Measurements from ENCODE around the gene CEBPZOS. TPM values are rescaled to one million over a fixed set of nuclear protein-coding genes. Genes with fewer than 3 reads are reported as not detected.

CEBPZOS gene
- total and polyA plus RNA-seq, 9 of the 15 experiments (the other 6 are each of a cell fraction or from before 2014, with no cell fraction given) = 21.7 to 64.8 (median 46.7) TPM

- ATAC-seq = peak; percentile 66
- H3K9ac ChIP-seq (ENCODE audit: insufficient read depth in 1 of 2, low read depth in 2 of 2, low read length in 2 of 2) = no peak overlapping the region
- no TSS peak for BruUV-seq (replicated peaks)
- H2AFZ ChIP-seq (ENCODE audit: low read depth, low read length) = no peak overlapping the region
- intact Hi-C loops (cut with micrococcal nuclease) (no loop called here), in situ Hi-C loops (cut with MboI) (loop anchor here (10.0 kb wide), 1 partner anchor 725 kb away; no protein-coding TSS in a partner anchor)
- H3K9me1 ChIP-seq (ENCODE audit: control insufficient read depth, insufficient read depth, low read length) = no peaks in the 10 kb centered on the region
- H3K36me3 ChIP-seq (ENCODE audit: control insufficient read depth, insufficient read depth, low read length) = peaks cover 26% of the 10 kb centered on the region; the same call in 2 of the 3 replicates
- POLR2A ChIA-PET = no interaction called here
- no peaks in the 10 kb centered on the region for H3K9me3 ChIP-seq (replicated peaks; ENCODE audit: control insufficient read depth, insufficient read depth, low read depth, low read length)
- CTCF ChIA-PET (ENCODE audit: low intra/inter-chr PET ratio) = no interaction called here
- WGBS (ENCODE audit: insufficient coverage, low coverage, missing lambda C conversion rate) = 12% methylated on average over 6 of the region's 6 CpGs
- H3K79me2 ChIP-seq (ENCODE audit: control insufficient read depth, insufficient read depth, low read length) = peaks cover 12% of the 10 kb centered on the region
- no peak overlapping the region for H3K4me3 ChIP-seq
- DNase-seq (ENCODE audit: extremely low read depth in 1 of 4, low spot score in 3 of 4) = peak in 2 of 4 experiments; percentile 6 to 16
- no peak overlapping the region for H3K4me2 ChIP-seq (ENCODE audit: insufficient read depth, low read length)
- H3K27me3 ChIP-seq (ENCODE audit: control insufficient read depth in 2 of 2, insufficient read depth in 2 of 2, low read length in 2 of 2) = no peaks in the 10 kb centered on the region
- no peaks in the 10 kb centered on the region for H4K20me1 ChIP-seq (replicated peaks; ENCODE audit: control insufficient read depth, insufficient read depth, low read length)
- peak; percentile 54 for FAIRE-seq
- H3K27ac ChIP-seq (ENCODE audit: extremely low read depth, low read depth, low read length) = no peak overlapping the region
- H3K4me1 ChIP-seq (replicated peaks in 1 of 2; ENCODE audit: control insufficient read depth in 2 of 2, insufficient read depth in 2 of 2, low read length in 2 of 2) = peaks cover 2 to 7% of the 10 kb centered on the region in 2 experiments; a peak in 3 of 5 replicates
- TF ChIP-seq MBD2 (IDR thresholded peaks at IDR 0.05; ENCODE audit: borderline replicate concordance, low read depth) (no peak), MED1 (CRISPR knock-in tag; IDR thresholded peaks at IDR 0.05; ENCODE audit: borderline replicate concordance) (no peak), E2F1 (CRISPR knock-in tag; IDR thresholded peaks at IDR 0.05) (no peak), MLLT1 (IDR thresholded peaks at IDR 0.05) (no peak), FOS (IDR thresholded peaks at IDR 0.05; ENCODE audit: extremely low read depth, insufficient read length) (no peak), ETV5 (CRISPR knock-in tag; IDR thresholded peaks at IDR 0.05; ENCODE audit: low read depth) (no peak), IRF1 (CRISPR knock-in tag; IDR thresholded peaks at IDR 0.05; ENCODE audit: borderline replicate concordance) (no peak), ZSCAN32 (CRISPR knock-in tag; IDR thresholded peaks at IDR 0.05) (no peak), SREBF1 (IDR thresholded peaks at IDR 0.05; ENCODE audit: borderline replicate concordance, low read depth, low read length) (no peak), THAP7 (CRISPR knock-in tag; IDR thresholded peaks at IDR 0.05) (no peak), ZNF124 (CRISPR knock-in tag; IDR thresholded peaks at IDR 0.05) (no peak), ZHX1 (conservative IDR thresholded peaks at IDR 0.05; ENCODE audit: low read length) (no peak), SLC30A9 (CRISPR knock-in tag; IDR thresholded peaks at IDR 0.05) (no peak), GTF2B (IDR thresholded peaks at IDR 0.05; ENCODE audit: extremely low read depth, insufficient read length) (no peak)
Measured at GRCh38 chr2:37149626-37150322, 46.5 kb upstream of the CEBPZOS start.
